GM21825 (cell line): Measurements from ENCODE around the gene PPP1R3G.
"Not testable (repeated sequence)": the region's sequence is repeated elsewhere in the genome, so short reads cannot be mapped to it uniquely, and the experiment has no call there.

Experiments
- ATAC-seq: cut with Tn5 transposase; IDR thresholded peaks from one replicate; pipeline ENCODE4 v1.9.1; 2021; ENCODE audit warnings: mild to moderate bottlenecking, moderate library complexity; ENCODE audit not compliant: unreplicated experiment

PPP1R3G gene

DNA sequence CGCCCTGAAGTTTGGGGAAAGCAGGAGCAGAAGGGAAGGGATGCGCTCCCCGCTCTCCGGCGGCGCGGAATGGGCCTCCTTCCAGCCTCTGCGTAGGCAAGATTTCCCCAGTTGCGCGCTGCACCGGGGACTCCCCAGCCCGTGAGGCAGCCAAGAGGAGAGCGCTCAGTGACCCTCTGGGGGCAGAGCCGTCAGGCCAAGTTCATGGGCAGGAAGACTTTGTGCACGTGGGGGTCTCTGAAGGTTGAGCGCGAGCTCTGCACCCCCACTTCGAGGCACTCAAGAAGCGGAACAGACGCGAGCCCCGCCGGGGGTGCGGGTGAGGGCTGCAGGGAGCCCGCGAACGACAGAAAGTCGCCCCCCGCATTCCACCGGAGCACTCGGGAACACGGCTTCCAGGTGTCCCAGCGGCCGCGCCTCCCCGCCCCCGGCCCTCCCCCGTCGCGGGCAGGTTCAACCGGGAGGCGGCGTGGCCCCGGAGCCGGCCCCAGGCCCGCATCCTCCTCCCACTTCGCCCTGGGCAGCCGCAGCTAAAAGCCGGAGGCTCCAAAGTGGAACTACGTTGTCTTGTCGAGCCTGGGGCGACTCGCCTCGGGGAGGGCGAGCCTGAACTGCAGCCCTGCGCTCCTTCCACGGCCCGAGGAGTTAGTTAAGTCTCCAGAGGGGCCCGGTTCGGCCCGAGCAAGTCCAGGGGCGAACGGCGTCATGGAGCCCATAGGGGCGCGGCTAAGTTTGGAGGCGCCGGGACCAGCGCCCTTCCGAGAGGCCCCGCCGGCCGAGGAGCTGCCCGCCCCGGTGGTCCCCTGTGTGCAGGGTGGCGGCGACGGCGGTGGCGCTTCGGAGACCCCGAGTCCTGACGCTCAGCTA is at the start of gene PPP1R3G:
PPP1R3G (plus strand) TSS at position 561 of the 867 bp plus-strand sequence; CDS start at position 706, 145 bp downstream.
- peak; percentile 53 for ATAC-seq

DNA sequence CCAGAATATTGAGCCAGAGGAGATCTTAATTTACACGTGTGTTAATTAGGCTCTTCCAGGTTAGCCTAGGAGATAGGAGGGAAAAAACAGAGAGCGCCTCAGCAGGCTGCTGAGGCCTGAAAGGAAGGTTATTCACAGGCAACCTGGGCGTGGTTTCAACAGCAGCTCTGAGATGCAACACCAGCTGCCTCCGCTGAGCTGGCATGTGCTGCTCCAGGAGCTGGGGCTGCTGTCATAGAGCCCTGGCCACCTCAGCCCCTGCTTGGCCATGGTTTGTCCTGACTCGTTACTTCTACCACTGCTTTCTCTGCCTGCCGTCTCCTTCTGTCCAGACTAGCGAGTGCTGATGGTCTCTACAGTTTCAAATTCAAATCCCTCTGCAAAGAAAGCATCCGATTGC is 48.9 kb upstream of the PPP1R3G start:
- ATAC-seq: no peak

DNA sequence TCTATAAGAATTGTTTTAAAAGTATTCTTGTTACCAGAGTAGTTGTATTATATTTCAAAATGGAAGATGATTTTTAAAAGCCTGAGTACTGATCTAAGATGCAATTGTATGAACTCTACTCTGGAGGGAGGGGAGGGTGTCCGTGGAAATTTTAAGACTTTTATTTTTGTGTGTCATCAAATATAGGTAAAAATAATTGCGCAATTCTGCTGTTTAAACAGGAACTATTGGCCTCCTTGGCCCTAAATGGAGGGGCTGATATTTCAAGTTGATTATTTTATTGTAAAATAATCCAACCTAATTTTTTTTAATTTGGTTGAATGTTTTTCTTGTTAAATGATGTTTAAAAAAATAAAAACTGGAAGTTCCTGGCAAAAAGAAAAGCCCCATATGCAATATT is 43.2 kb upstream of the PPP1R3G start:
- no peak for ATAC-seq

DNA sequence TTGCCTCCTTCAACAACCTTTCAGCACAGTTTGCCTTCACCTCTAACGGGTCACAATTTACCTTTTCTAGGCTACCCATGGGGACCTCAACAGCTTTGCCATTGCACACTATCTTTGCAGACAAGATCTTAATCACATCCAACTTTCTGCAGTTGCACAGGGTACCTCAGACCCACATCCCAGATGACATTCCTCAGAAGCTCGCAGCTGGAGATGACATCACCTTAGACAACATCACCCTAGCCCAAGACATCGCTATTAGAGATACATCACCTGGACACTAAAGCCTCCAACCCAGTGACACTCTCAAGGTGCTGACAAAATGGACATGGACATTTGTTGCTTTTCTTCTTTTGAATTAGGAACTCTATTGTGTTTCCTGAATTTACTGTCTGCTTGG is 42.7 kb upstream of the PPP1R3G start:
- ATAC-seq: no peak

DNA sequence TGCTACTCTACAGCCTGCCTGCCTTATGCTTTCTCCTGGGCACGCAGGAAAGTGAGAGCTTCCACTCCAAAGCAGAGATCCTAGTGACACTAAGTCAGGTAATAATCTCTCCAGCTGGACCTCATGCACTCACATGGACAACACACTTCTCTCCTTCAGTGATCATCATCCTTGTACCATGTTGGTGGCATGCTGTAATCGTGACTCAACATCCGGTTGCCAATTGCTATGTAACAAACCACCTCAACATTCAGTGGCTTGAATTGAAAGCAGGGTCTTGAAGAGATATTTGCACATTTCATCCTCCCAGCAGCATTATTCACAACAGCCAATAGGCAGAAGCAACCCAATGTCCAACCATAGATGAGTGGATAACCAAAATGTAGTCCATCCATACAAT is 40.3 kb upstream of the PPP1R3G start:
- ATAC-seq: no peak

DNA sequence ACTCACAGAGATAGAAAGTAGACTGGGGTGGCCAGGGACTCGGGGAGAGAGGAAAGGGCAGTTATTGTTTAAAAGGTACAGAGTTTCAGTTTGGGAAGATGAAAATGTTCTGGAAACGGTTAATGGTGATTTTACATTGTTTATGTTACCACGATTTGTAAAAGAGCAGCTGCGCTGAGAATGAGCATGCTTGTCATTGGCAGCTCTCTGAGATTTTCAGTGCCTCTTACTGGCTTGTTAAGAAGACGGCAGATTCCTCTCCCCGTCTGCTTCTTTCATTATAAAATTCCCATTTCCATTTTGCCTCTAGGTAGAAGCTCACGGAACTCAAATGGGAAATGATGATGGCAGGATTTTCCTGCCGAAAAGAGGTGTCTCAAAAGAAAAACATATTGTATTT is 39.7 kb upstream of the PPP1R3G start:
- ATAC-seq: no peak

DNA sequence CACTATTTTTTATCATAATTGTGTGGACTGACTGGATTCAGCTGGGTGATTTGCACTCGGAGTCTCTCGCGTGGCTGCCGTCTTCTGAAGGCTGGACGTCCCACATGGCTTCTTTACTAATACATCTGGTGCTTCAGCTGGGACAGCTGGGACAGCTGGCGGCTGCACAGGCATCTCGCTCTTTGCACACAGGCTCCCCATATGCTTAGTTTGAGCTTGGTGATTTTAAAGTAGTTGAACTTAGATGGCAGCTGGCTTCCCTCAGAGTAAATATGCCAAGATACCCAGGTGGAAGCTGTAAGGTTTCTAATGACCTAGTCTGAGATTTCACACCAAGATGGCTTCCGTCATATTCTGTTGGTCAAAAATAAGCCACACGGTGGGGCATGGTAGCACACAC is 38.7 kb upstream of the PPP1R3G start:
- no peak for ATAC-seq

DNA sequence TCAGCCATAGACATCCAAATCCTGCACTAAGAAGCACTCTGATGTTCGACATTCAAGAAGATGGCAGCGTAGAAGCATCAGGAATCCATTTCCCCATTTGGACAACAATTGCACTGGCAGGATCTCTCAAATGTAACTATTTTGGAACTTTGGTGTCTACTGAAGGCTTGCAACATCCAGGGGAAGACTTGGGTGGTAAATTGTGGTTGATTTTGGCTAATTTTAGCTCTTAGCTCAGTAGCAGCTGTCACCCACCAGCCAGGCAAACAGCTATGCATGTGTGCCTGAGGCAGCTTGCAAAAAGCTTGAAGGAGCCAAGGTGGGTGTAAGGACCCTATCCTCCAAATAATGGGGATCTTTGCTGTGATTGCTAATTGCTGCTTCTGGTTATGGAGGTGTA is 35.1 kb upstream of the PPP1R3G start:
- ATAC-seq: no peak

DNA sequence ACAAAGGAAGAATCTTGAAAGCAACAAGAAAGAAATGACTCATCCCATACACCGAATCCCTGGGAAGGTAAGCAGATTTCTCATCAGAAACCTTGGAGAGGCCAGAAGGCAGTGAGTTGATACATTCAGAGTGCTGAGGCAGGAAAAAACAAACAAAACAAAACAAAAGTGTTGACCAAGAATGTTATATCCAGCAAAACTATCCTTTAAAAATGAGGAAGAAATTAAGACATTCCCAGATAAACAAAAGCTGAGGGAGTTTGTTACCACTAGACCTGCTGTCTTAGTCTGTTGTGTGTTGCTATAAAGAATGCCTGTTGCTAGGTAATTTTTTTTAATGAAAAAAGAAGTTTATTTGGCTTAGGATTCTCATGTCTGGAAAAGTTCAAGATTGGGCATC is 33.7 kb upstream of the PPP1R3G start:
- no peak for ATAC-seq

DNA sequence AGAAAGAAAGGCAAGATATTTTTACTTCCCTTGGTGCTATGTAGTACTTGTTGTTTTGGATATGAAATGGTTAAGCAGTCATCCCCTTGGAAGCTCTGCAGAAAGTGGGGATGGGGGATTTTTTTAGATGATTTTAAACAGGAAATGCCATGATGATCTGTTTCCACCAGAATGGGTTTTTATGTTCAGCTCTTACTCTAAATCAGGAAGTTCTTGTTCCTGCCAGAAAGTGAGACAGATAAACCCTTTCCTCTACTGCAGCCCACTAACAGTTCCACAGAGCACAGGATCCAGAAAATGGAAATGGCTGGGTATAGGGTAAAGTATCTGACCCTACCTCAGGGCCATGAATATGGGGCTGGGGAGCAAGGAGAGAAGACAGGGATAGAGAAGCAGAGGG is 32.1 kb upstream of the PPP1R3G start:
- no peak for ATAC-seq

DNA sequence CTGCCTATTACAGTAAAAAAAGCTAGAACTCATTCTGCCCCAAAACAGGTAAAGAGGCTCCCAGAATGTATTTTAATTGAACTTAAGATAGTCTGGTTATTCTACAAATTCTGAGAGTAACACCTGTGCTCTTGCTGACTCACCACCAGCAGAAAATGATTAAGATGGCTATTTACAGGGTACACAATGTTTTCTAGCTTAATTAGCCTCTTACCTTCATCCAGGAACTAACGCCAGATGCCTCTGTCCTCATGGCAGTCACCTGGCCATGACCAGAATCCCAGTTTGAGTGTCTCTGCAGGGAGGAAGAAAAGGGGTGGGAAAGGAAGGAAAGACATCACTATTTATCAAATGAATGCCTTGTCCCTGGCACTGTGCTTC is 31.3 kb upstream of the PPP1R3G start:
- ATAC-seq: no peak

DNA sequence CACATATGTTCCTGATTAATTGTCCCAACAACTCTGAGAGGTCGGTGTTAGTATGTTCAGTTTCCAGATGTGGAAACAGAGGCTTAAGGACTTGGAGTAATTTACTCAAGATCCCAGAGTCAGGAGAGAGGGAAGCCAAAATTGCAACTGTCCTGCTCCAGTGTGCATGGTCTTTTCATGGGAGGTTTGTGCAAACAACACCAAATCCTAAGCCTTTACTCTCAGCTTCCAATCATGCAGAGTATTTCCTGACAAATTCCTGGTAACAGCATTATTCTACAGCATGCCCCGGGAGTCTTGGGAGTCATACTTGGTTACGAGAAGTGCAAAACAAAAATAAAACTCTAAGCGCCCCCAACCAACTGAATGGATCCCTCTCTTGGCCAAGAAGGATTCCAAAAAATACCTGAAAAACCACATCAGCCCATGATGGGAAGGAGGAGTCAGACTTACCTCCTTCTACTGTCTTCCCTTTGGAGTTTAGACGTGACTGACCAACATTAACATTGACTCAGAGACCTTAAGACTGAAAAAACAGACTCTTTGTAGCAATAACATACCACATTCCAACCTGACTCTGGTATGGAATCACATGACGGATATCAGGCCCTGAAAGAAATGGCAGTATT is 30.8 kb upstream of the PPP1R3G start:
- ATAC-seq: no peak

DNA sequence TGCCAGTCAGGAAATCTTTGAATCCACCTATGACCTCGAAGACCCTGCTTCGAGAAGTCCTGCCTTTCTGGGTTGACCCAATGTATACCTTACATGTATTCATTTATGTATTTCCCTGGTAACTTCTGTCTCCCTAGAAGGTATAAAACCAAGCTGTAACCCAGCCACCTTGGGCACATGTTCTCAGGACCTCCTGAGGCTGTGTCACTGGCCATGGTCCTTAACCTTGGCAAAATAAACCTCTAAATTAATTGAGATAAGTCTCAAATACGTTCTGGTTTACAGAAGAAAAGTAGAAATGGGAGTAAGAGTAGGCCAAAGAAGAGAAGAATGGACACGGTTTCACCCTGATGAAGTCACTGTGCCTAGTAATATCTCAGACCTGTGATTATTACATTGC is 30.0 kb upstream of the PPP1R3G start:
- no peak for ATAC-seq

DNA sequence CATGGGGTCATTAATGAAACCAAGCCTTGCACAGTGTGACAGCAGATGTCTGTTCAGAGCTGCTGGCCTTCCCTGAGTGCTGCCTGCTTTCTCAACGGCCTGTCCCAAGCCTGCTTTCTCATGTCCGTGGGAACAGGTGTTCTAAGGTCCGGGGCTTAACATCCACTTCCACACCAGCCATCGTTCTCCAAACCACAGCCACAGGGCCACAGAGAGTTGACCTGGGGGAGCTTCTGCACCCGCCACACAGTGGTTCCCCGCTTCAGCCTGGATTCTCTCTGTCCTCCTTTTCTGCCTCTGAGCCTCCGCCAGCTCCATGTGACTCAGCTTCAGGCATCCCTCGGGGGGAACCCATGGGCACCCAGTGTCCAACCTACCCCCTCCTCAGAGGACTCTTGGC is 26.9 kb upstream of the PPP1R3G start:
- ATAC-seq: no peak

DNA sequence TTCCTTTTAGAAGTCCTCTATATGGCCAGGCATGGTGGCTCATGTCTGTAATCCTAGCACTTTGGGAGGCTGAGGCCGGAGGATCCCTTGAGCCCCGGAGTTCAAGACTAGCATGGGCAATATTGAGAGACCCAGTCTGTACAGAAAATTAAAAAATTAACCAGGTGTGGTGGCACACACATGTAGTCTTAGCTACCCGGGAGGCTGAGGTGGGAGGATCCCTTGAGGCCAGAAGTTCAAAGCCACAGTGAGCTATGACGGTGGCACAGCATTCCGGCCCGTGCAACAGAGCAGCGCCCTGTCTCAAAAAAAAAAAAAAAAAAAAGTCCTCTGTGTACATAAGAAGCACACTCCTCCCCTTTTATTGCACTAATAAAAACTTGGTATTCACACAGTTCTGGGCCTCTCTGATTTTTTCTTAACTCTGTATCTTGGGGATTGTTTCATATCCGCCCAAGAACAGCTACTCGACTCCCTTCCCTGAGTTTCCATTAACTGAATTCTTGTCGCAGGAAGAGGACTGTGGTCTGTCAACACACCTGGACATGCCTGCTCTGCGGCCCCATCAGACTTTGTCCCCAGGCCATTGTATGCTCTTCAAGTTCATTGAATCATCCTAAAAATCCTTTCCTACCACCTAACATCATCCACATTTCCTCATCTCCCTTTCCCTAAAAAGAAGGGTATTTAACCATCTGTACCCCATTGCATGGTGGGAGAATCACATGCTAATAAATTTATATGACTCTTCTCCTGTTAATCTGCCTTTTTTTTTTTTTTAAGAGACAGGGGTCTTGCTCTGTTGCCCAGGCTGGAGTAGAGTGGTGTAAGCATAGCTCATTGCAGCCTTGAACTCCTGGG is 25.9 kb upstream of the PPP1R3G start:
- ATAC-seq: no peak

DNA sequence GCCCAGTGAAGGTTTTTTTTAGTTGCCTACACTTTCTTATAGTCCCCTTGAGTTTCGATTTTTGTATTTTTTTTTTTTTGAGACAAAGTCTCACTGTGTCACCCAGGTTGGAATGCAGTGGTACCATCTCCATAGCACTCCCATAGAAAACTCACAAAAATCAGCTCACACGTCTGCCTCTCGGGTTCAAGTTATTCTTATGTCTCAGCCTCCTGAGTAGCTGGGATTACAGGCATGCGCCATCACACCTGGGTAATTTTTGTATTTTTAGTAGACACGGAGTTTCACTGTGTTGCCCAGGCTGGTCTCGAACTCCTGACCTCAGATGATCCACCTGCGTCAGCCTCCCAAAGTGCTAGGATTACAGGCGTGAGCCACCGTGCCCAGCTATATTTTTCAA is 24.7 kb upstream of the PPP1R3G start:
- ATAC-seq: not testable (repeated sequence)

DNA sequence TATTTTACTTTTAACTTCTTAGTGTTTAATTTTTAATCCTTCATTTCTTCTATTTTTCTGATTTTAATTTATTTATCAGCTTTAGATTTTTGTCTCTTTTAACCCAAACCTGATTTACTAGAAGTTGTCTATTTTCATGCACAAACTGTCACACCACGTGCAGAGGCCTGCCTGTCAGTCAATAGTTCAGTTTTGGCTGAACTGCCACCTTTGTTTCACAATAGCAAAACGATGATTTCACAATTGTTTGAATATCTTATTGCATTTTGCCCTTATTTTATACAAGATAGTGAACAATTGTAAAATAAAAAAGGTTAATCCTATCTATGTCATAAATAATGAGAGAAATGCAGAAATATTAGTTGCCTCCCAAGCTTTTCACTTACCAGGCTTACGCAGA is 24.0 kb upstream of the PPP1R3G start:
- no peak for ATAC-seq

DNA sequence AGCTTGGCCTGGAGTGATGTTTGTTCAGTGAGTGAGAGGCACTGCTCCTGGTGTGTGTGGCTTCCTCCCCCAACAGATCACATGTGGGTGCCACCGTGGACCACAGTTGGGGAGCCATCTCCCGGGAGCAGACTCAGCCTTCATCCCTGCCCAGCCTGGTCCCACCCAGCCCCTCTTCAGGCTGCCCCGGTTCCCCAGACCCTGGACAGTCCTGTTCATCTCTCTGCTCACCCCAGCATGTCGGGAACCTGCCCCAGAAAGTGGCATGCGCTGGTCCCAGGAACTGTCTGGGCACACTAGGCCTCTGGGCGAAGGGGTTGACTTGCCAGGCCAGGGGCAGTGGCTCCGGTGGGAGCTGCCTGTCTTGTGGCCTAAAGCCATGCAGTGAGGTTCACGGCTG is 21.5 kb upstream of the PPP1R3G start:
- no peak for ATAC-seq

DNA sequence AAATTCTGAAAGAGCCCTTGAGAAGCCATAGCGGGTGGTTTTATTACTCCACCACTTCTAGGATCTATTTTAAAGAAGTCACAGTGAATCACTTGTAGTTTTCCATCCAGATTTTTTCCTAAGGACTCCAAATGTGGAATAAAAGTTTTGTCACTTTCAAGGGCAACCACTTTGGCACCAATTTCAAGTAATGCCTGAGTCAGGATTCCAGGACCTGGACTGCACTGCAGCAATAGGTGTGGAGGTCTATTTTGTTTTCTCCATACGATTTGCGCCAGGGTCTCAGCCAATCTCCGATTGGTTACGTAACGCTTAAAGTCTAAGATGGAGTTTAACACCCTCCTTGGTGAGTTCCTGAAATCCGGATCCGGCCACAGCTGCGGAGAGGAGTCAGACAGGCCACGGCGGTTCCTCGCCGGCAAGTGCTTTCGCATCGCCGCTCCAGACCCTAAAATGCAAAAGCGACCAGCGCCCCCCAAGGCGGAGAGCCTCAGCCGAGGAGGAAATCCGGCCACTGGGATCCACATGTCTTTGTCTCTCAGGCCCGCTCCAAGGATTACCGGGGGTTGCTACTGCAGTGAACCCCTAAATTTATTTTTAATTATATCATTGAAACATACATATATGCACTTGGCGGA is 18.6 kb upstream of the PPP1R3G start:
- no peak for ATAC-seq

DNA sequence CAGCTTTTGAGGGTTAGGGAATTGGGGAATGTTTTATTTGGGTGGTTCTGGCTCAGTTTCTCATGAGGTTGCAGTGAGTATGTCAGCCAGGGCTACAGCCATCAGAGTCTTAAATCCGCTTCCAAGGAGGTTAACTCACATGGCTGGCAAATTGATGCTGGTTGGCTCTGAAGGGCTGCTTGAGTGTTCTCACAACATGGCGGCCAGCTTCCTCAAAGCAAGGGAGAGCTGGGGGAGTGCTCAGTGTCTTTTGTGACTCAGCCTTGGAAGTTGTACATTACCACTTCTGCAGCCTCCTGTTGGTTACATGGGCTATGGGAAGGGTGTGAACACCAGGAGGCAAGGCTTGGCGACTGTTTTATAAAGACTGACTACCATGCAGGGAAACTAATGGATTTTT is 17.8 kb upstream of the PPP1R3G start:
- ATAC-seq: no peak

DNA sequence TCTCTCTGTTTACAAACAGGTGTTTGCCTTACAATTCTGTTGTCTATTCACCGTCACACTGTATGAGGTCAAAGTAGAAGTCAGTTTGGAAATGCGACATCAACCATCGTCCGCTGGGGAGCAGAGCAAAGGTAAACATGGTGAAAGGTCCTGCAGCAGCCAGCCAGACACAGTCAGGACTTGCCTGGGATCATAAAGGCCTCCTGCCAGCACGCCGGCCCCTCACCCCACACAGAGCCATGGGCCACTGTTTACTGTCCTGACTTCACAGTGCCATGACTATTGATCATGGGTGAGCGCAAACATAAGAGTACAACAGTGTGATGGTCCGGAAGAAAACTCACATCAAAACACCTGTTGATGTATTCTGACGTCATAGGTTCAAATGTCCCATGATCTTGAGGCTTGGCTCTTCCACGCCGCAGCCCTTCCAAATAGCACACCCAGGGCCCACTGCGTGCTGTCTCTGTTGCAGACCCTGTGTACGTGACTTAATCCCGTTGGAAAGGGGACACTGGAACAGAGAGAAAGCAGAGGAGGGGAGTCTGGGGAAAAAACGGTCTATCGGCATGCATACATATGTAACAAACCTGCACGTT is 16.9 kb upstream of the PPP1R3G start:
- no peak for ATAC-seq
